ENCODE measurements around the gene TSHZ1. TPM values are rescaled to one million over a fixed set of nuclear protein-coding genes. Genes with fewer than 3 reads are reported as not detected.
"Not testable (repeated sequence)": the region's sequence is repeated elsewhere in the genome, so short reads cannot be mapped to it uniquely, and the experiment has no call there.

Gene TSHZ1
- total and polyA plus RNA-seq, 4 experiments from 2014 or later, result 0.84 to 32.0 (median 18.3) TPM

DNA sequence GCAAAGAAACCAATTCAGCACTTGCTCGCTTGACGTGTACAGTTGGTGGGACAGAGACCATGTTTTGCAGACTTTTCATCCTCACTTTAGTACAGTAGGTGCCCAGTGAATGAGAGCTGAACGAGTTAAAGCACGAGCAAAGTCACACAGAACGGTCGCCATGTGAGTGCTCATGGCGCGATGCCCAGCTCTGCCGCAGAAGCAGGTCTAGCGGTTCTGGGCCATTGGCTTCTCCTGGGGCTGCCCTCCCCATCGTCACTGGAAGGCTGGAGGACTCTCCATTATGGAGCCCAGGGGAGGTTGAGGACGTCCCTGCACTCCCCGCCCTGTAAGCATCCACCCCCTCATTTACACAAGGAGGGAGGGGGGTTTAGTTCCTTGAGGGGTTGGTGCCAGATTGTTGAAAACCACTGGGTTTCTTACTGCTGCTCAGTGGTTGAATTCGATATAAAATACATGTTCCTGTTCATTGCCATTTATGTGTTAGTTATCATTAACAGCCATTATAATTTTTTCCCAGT lies 26.6 kb upstream of the TSHZ1 start:
- DNase-seq, result no peak
- Mint-ChIP-seq H3K27me3 (peaks cover 0 to 2% of the 10 kb centered on the region in 2 donors), H3K4me1 (no peaks in the 10 kb centered on the region), H3K36me3 (no peaks in the 10 kb centered on the region), H3K27ac (no peak overlapping the region), H3K9me3 (peaks cover 0 to 2% (median 0%) of the 10 kb centered on the region in 8 donors), H3K4me3 (no peak overlapping the region)
- ChIA-PET CTCF (ENCODE audit: partially characterized antibody) (no interaction called here), POLR2A (ENCODE audit: partially characterized antibody) (no interaction called here)
- no peaks in the 10 kb centered on the region for H3K27me3 ChIP-seq (ENCODE audit: insufficient read depth, low read length)
- no peak overlapping the region for H3K27ac ChIP-seq (ENCODE audit: low read depth, low read length)
- no peak overlapping the region for H3K4me3 ChIP-seq (ENCODE audit: low read length in 2 of 2)
- H3K36me3 ChIP-seq (ENCODE audit: insufficient read depth, low read length), result no peaks in the 10 kb centered on the region
- no peaks in the 10 kb centered on the region for H3K9me3 ChIP-seq (ENCODE audit: control insufficient read depth in 1 of 2, low read length in 2 of 2)
- H3K4me1 ChIP-seq (ENCODE audit: insufficient read depth, low read length), result no peaks in the 10 kb centered on the region
- intact Hi-C loops (cut with micrococcal nuclease), result no loop called here

GRCh38 chr18:75185460-75185859 lies 25.1 kb upstream of the TSHZ1 start:
- peaks cover 0 to 2% of the 10 kb centered on the region in 2 donors for H3K27me3 Mint-ChIP-seq
- ChIA-PET CTCF (ENCODE audit: partially characterized antibody) (interaction anchor here (0.6 kb wide), 1 partner anchor 680 kb away, joined by 3 read pairs; no protein-coding TSS in a partner anchor), POLR2A (ENCODE audit: partially characterized antibody) (no interaction called here)
- no peak overlapping the region for H3K27ac ChIP-seq (ENCODE audit: low read depth, low read length)
- H3K36me3 ChIP-seq (ENCODE audit: insufficient read depth, low read length), result no peaks in the 10 kb centered on the region
- H3K4me3 Mint-ChIP-seq, result no peak overlapping the region
- H3K4me3 ChIP-seq (ENCODE audit: low read length in 2 of 2), result no peak overlapping the region
- H3K27me3 ChIP-seq (ENCODE audit: insufficient read depth, low read length), result no peaks in the 10 kb centered on the region
- H3K4me1 Mint-ChIP-seq, result no peaks in the 10 kb centered on the region
- no peak overlapping the region for H3K27ac Mint-ChIP-seq
- no peak for DNase-seq
- no peaks in the 10 kb centered on the region for H3K9me3 ChIP-seq (ENCODE audit: control insufficient read depth in 1 of 2, low read length in 2 of 2)
- no peaks in the 10 kb centered on the region for H3K36me3 Mint-ChIP-seq
- no peaks in the 10 kb centered on the region for H3K4me1 ChIP-seq (ENCODE audit: insufficient read depth, low read length)
- intact Hi-C loops (cut with micrococcal nuclease), result no loop called here
- H3K9me3 Mint-ChIP-seq, result peaks cover 0 to 2% (median 0%) of the 10 kb centered on the region in 8 donors

- H3K36me3 ChIP-seq (ENCODE audit: insufficient read depth, low read length); H3K4me1 Mint-ChIP-seq; H3K36me3 Mint-ChIP-seq; intact Hi-C loops (cut with micrococcal nuclease); H3K27me3 ChIP-seq (ENCODE audit: insufficient read depth, low read length); H3K9me3 Mint-ChIP-seq; H3K27me3 Mint-ChIP-seq; H3K4me1 ChIP-seq (ENCODE audit: insufficient read depth, low read length); H3K27ac ChIP-seq (ENCODE audit: low read depth, low read length); H3K9me3 ChIP-seq (ENCODE audit: control insufficient read depth in 1 of 2, low read length in 2 of 2); H3K27ac Mint-ChIP-seq; DNase-seq; H3K4me3 Mint-ChIP-seq; H3K4me3 ChIP-seq (ENCODE audit: low read length in 2 of 2): not testable (repeated sequence)
- CTCF ChIA-PET (ENCODE audit: partially characterized antibody), result interaction anchor here (1.0 kb wide), 1 partner anchor 17 kb away, joined by 3 read pairs; no protein-coding TSS in a partner anchor
- POLR2A ChIA-PET (ENCODE audit: partially characterized antibody), result interaction anchor here (1.1 kb wide), 1 partner anchor 20 kb away, joined by 3 read pairs; no protein-coding TSS in a partner anchor
Measured at GRCh38 chr18:75187702-75188101, 22.9 kb upstream of the TSHZ1 start.

DNA sequence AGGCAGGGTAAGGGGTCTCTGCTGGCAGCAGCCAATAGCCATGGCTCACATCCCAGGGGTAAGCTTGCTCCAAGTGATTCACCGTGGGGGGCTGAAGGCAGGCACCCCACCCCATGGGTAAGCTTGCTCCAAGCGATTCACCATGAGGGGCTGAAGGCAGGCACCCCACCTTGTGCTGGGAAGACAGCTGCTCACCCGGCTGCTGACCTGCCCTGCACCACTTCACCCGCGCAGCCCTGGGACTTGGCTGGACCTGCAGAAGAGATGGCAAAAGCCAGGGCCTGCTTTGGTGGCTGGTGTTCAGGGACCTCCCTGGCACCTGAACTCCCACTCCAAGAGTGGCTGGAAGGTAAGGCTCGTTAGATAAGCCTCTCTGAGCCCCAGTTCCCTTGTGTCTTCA lies 20.9 kb upstream of the TSHZ1 start:
- Mint-ChIP-seq H3K27ac (no peak overlapping the region), H3K27me3 (peaks cover 0 to under 1% of the 10 kb centered on the region in 2 donors)
- CTCF ChIA-PET (ENCODE audit: partially characterized antibody), result no interaction called here

DNA sequence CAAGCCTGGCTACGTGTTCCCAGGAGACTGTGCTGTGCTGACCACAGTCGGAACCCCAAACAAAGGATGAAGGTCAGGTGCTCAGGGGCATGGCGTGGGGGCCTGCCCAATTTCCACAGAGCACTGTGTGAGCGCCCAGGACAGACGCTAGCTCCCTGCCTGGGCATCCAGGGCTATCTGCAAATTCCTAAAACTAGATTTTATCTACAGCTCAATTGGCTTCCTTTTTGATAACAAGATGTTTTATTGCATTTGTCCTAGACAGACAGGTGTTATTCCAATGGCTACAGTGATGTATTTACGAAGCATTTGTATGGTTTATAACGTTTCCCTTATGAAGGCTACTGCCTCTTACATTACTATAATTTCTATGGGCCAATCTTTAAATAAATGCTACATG lies 17.7 kb upstream of the TSHZ1 start:
- Histone ChIP-seq H3K27ac (ENCODE audit: low read depth, low read length) (no peak overlapping the region), H3K4me3 (ENCODE audit: low read length in 2 of 2) (no peak overlapping the region), H3K27me3 (ENCODE audit: insufficient read depth, low read length) (no peaks in the 10 kb centered on the region), H3K36me3 (ENCODE audit: insufficient read depth, low read length) (no peaks in the 10 kb centered on the region), H3K4me1 (ENCODE audit: insufficient read depth, low read length) (peaks cover 3% of the 10 kb centered on the region), H3K9me3 (ENCODE audit: control insufficient read depth in 1 of 2, low read length in 2 of 2) (no peaks in the 10 kb centered on the region)
- no peaks in the 10 kb centered on the region for H3K9me3 Mint-ChIP-seq
- POLR2A ChIA-PET (ENCODE audit: partially characterized antibody), result no interaction called here
- H3K27me3 Mint-ChIP-seq, result no peaks in the 10 kb centered on the region
- H3K36me3 Mint-ChIP-seq, result no peaks in the 10 kb centered on the region
- no peak overlapping the region for H3K27ac Mint-ChIP-seq
- DNase-seq, result no peak
- intact Hi-C loops (cut with micrococcal nuclease), result no loop called here
- no peak overlapping the region for H3K4me3 Mint-ChIP-seq
- H3K4me1 Mint-ChIP-seq, result peaks cover 5 to 23% (median 7%) of the 10 kb centered on the region in 4 donors
- CTCF ChIA-PET (ENCODE audit: partially characterized antibody), result no interaction called here

More for the DNA sequence above, 20.9 kb upstream of the TSHZ1 start:
- Histone ChIP-seq H3K9me3 (ENCODE audit: control insufficient read depth in 1 of 2, low read length in 2 of 2) (no peaks in the 10 kb centered on the region), H3K36me3 (ENCODE audit: insufficient read depth, low read length) (no peaks in the 10 kb centered on the region), H3K4me3 (ENCODE audit: low read length in 2 of 2) (no peak overlapping the region), H3K27me3 (ENCODE audit: insufficient read depth, low read length) (no peaks in the 10 kb centered on the region), H3K27ac (ENCODE audit: low read depth, low read length) (no peak overlapping the region), H3K4me1 (ENCODE audit: insufficient read depth, low read length) (no peaks in the 10 kb centered on the region)
- Mint-ChIP-seq H3K9me3 (no peaks in the 10 kb centered on the region), H3K4me3 (no peak overlapping the region), H3K4me1 (peaks cover 0 to 14% (median under 1%) of the 10 kb centered on the region in 4 donors), H3K36me3 (no peaks in the 10 kb centered on the region)
- intact Hi-C loops (cut with micrococcal nuclease), result no loop called here
- DNase-seq, result no peak
- POLR2A ChIA-PET (ENCODE audit: partially characterized antibody), result no interaction called here

DNA sequence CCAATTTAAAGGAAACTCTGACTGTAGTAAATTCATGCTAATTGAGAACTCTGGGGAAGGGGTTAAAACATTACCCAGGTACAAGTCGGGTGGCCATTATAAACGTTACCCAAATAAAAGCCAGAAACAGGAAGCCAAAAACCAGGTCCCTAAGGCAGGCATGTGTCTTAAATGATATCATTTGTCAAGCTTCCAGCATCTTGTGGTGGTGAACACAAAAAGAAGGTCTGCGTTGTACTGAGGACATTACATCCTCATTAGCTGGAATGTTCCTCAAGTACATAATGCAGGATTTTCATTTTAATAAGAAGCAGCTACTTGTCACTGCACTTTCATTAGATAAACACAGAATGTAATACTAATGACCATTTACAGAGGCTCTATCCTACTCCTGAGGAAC lies 12.6 kb upstream of the TSHZ1 start:
- Histone ChIP-seq H3K27me3 (ENCODE audit: insufficient read depth, low read length) (no peaks in the 10 kb centered on the region), H3K4me1 (ENCODE audit: insufficient read depth, low read length) (peaks cover 8% of the 10 kb centered on the region), H3K36me3 (ENCODE audit: insufficient read depth, low read length) (no peaks in the 10 kb centered on the region), H3K9me3 (ENCODE audit: control insufficient read depth in 1 of 2, low read length in 2 of 2) (no peaks in the 10 kb centered on the region), H3K27ac (ENCODE audit: low read depth, low read length) (no peak overlapping the region), H3K4me3 (ENCODE audit: low read length in 2 of 2) (no peak overlapping the region)
- Mint-ChIP-seq H3K27ac (peak overlapping the region in 4 of 7 donors; percentile 42 to 79 (median 53)), H3K27me3 (no peaks in the 10 kb centered on the region), H3K4me3 (peak overlapping the region in 1 of 8 donors; percentile 13), H3K9me3 (no peaks in the 10 kb centered on the region), H3K4me1 (peaks cover 15 to 52% (median 35%) of the 10 kb centered on the region in 4 donors), H3K36me3 (peaks cover 8 to 29% of the 10 kb centered on the region in 2 donors)
- ChIA-PET POLR2A (ENCODE audit: partially characterized antibody) (interaction anchor here (0.7 kb wide), 1 partner anchor 12 kb away, joined by 3 read pairs; the partner anchor contains the start of gene TSHZ1), CTCF (ENCODE audit: partially characterized antibody) (no interaction called here)
- DNase-seq, result no peak
- intact Hi-C loops (cut with micrococcal nuclease), result no loop called here

- no peaks in the 10 kb centered on the region for H3K27me3 ChIP-seq (ENCODE audit: insufficient read depth, low read length)
- no peaks in the 10 kb centered on the region for H3K9me3 Mint-ChIP-seq
- H3K27me3 Mint-ChIP-seq, result no peaks in the 10 kb centered on the region
- peaks cover 13% of the 10 kb centered on the region for H3K4me1 ChIP-seq (ENCODE audit: insufficient read depth, low read length)
- intact Hi-C loops (cut with micrococcal nuclease), result no loop called here
- POLR2A ChIA-PET (ENCODE audit: partially characterized antibody), result interaction anchor here (1.1 kb wide), 1 partner anchor 11 kb away, joined by 3 read pairs; no protein-coding TSS in a partner anchor
- H3K36me3 ChIP-seq (ENCODE audit: insufficient read depth, low read length), result no peaks in the 10 kb centered on the region
- CTCF ChIA-PET (ENCODE audit: partially characterized antibody), result no interaction called here
- peaks cover 8 to 31% of the 10 kb centered on the region in 2 donors for H3K36me3 Mint-ChIP-seq
- peak overlapping the region in 1 of 8 donors; percentile 52 for H3K4me3 Mint-ChIP-seq
- no peak for DNase-seq
- no peak overlapping the region for H3K27ac ChIP-seq (ENCODE audit: low read depth, low read length)
- H3K4me1 Mint-ChIP-seq, result peaks cover 15 to 59% (median 32%) of the 10 kb centered on the region in 4 donors
- no peaks in the 10 kb centered on the region for H3K9me3 ChIP-seq (ENCODE audit: control insufficient read depth in 1 of 2, low read length in 2 of 2)
- H3K4me3 ChIP-seq (ENCODE audit: low read length in 2 of 2), result no peak overlapping the region
- H3K27ac Mint-ChIP-seq, result peak overlapping the region in 4 of 7 donors; percentile 5 to 60 (median 34)
Measured at GRCh38 chr18:75199327-75199726, 11.3 kb upstream of the TSHZ1 start.
